ENCODE data around the gene MMP26.
"Not testable (repeated sequence)": the region's sequence is repeated elsewhere in the genome, so short reads cannot be mapped to it uniquely, and the experiment has no call there.

MMP26 gene

DNA sequence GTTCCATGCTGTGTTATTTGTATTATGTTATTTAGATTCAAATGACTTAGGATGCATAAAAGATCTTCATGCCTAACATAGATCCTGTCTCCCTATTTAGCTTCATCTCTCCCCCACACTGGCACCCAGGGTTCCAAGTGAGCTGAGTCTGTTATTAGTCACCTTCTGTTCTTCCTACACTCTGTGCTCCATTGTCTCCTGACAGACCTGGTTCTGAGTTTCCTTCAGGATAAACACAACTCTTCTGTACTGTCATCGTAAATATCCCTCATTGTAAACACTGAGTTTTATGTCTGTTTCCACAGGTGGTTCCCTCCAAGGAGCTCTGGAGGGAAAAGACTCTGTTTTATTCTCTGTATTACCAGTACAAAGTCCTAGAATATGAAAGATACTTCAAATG lies 8.7 kb downstream of the MMP26 start:
- DNase-seq (ENCODE audit: low spot score), result no peak
- POLR2A ChIA-PET (ENCODE audit: low non-redundant PET), result no interaction called here
- CTCF ChIA-PET, result no interaction called here
- H3K27ac ChIP-seq, result no peak overlapping the region
- TF ChIP-seq, protein P1, sequence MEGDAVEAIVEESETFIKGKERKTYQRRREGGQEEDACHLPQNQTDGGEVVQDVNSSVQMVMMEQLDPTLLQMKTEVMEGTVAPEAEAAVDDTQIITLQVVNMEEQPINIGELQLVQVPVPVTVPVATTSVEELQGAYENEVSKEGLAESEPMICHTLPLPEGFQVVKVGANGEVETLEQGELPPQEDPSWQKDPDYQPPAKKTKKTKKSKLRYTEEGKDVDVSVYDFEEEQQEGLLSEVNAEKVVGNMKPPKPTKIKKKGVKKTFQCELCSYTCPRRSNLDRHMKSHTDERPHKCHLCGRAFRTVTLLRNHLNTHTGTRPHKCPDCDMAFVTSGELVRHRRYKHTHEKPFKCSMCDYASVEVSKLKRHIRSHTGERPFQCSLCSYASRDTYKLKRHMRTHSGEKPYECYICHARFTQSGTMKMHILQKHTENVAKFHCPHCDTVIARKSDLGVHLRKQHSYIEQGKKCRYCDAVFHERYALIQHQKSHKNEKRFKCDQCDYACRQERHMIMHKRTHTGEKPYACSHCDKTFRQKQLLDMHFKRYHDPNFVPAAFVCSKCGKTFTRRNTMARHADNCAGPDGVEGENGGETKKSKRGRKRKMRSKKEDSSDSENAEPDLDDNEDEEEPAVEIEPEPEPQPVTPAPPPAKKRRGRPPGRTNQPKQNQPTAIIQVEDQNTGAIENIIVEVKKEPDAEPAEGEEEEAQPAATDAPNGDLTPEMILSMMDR (conservative IDR thresholded peaks at IDR 0.05; ENCODE audit: low read depth), result no peak

DNA sequence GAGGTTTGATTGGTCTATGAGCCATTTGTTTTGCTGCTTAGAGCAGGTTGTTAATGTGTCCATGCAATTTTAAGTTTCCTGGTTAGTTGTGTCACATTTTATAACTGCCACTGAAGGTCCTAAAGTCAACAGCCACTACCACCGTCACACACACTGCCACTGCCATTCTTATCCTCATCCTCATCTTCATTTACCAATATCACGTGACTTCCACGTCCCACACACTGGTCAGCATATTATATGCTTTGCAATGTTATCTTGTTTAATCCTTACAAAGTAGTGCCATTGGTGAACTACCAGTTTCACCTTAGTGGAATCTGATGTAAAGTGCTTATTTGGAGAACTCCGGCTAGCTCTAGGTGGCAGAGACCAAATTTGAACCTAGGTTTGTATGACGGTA lies 9.7 kb downstream of the MMP26 start:
- TF ChIP-seq, protein P1 (conservative IDR thresholded peaks at IDR 0.05; ENCODE audit: low read depth), result no peak
- no peak for DNase-seq (ENCODE audit: low spot score)
- ChIA-PET CTCF (no interaction called here), POLR2A (ENCODE audit: low non-redundant PET) (no interaction called here)
- H3K27ac ChIP-seq, result no peak overlapping the region

DNA sequence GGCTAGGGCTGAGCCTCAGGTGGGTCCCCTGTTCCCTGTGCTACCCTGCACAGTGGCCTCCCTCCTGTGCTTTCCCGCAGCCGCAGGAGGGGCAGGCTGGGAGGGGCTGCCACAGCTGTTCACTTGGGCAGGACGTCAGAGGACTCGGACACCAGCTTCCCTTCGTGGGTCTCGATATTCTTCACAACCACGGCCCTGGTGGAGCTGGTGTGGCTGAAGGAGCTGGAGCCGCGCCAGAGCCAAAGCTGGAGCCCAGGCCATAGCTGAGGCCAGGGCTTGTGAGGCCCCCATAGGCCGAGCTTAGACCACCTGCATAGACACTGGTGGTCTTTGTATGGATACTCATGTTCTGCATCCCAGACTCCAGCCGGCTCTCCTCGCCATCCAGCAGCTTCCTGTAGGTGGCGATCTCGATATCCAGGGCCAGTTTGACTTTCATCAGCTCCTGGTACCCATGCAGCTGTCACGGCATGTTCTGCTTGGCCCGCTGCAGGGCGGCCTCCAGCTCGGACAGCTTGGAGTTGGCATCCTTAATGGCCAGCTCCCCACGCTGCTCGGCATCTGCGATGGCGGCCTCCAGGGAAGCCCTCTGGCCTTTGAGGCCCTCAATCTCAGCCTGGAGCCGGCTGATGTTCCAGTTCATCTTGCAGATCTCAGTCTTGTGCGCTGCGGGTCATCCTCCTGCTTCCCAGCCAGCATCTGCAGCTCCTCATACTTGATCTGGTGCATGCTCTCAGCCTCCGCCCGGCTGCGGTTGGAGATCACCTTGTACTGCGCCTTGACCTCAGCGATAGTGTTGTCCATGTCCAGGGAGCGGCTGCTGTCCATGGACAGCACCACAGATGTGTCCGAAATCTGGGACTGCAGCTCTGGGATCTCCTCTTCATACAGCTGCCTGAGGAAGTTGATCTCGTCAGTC lies 18.3 kb downstream of the MMP26 start:
- DNase-seq (ENCODE audit: low spot score); POLR2A ChIA-PET (ENCODE audit: low non-redundant PET); H3K27ac ChIP-seq: not testable (repeated sequence)
- CTCF ChIA-PET, result interaction anchor here (0.6 kb wide), 1 partner anchor 15 kb away, joined by 5 read pairs; no protein-coding TSS in a partner anchor

DNA sequence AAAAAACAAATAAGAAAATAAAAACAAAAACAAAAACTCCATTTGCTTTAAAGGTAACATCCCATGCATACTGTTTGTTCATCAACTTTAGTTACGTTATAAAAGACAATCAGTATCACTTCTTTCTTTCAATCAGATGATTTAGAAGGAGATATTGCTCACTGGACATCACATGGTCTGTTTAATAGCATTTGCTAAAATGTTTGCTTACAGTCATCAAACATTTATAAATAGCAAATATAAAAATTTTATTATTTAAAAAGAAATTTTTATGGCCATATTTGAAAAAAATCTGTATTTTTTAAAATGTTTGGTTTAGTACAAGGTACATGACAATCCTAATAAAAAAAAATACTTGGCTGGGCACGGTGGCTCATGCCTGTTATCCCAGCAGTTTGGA lies 22.6 kb downstream of the MMP26 start:
- TF ChIP-seq, protein P1 (conservative IDR thresholded peaks at IDR 0.05; ENCODE audit: low read depth), result no peak
- POLR2A ChIA-PET (ENCODE audit: low non-redundant PET), result no interaction called here
- no peak overlapping the region for H3K27ac ChIP-seq
- no peak for DNase-seq (ENCODE audit: low spot score)
- CTCF ChIA-PET, result no interaction called here

DNA sequence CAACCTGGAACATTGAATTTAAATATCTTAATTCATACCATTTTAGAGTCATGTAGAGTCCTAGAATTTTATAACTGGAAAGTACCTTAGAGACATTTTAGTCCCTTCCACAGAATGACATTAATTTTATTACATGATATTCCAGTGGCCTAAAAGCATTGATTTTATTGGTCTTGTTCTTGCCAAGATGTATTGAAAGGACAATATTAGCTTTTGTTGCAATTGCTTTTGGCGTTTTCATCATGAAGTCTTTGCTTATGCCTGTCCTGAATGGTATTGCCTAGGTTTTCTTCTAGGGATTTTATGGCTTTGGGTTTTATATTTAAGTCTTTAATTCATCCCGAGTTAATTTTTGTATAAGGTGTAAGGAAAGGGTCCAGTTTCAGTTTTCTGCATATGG lies 36.2 kb downstream of the MMP26 start:
- TF ChIP-seq, protein P1 (conservative IDR thresholded peaks at IDR 0.05; ENCODE audit: low read depth), result no peak
- POLR2A ChIA-PET (ENCODE audit: low non-redundant PET), result no interaction called here
- no peak for DNase-seq (ENCODE audit: low spot score)
- no peak overlapping the region for H3K27ac ChIP-seq
- CTCF ChIA-PET, result no interaction called here

DNA sequence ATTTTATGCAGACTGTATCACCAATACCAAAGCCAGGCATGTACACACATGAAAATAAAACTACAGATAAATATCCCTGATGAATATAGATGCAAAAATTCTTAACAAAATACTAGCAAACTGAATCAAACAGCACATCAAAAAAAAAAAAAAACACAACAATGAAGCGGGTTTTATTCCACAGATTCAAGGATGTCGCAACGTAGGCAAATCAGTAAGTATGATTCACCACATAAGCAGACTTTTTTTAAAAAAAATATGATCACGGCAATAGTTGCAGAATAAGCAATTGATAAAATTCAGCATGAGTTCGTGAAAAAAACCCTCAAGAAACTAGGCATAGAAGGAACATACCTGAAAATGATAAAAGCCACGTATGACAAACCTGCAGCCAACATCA lies 43.9 kb downstream of the MMP26 start:
- POLR2A ChIA-PET (ENCODE audit: low non-redundant PET), result no interaction called here
- DNase-seq (ENCODE audit: low spot score), result no peak
- H3K27ac ChIP-seq, result no peak overlapping the region
- CTCF ChIA-PET, result no interaction called here
- TF ChIP-seq, protein P1 (conservative IDR thresholded peaks at IDR 0.05; ENCODE audit: low read depth), result no peak

DNA sequence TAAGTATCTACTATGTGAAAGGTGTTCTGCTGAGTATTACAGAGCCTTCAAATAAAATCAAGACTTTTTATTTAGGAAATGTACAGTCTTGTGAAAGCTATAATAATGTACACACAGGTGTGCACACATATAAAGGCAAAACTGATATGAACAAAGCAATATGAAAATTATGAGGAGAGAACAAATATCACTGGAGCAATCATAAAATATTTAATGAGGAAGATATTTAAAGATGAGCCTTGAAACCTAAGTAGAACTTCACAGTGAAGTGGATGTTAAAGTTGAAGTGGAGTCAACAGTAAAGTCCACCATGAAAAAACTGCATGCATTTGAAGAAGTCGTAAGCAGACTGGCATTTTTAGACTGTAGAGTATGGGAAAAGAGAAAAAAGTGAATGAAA lies 46.6 kb downstream of the MMP26 start:
- CTCF ChIA-PET, result no interaction called here
- POLR2A ChIA-PET (ENCODE audit: low non-redundant PET), result no interaction called here
- TF ChIP-seq, protein P1 (conservative IDR thresholded peaks at IDR 0.05; ENCODE audit: low read depth), result no peak
- H3K27ac ChIP-seq, result no peak overlapping the region
- DNase-seq (ENCODE audit: low spot score), result no peak

Measured in RWPE1 (cell line).